HEK293T (cell line): ENCODE data around the gene POLR2E.

Experiments
- CTBP1 ChIP-seq: fragments of 450-650 bp; IDR thresholded peaks from 2 replicates; pipeline ENCODE4 v1.6.1; 2016; ENCODE audit warnings: borderline replicate concordance
- FOXA1 ChIP-seq: fragments of 450-650 bp; IDR thresholded peaks from 2 replicates; pipeline ENCODE4 v1.6.1; 2016; ENCODE audit warnings: mild to moderate bottlenecking
- FOXM1 ChIP-seq: fragments of 450-650 bp; IDR thresholded peaks from 2 replicates; pipeline ENCODE4 v1.6.1; 2017; ENCODE audit warnings: mild to moderate bottlenecking, borderline replicate concordance
- HDGF ChIP-seq: fragments of 450-650 bp; IDR thresholded peaks from 2 replicates; pipeline ENCODE4 v1.6.1; 2017; ENCODE audit warnings: antibody characterized with exemption, borderline replicate concordance
- SP1 ChIP-seq: fragments of 450-650 bp; IDR thresholded peaks from 2 replicates; pipeline ENCODE4 v1.6.1; 2017
- SUZ12 ChIP-seq: fragments of 450-650 bp; IDR thresholded peaks from 2 replicates; pipeline ENCODE4 v1.6.1; 2016; ENCODE audit warnings: mild to moderate bottlenecking
- ZNF384 ChIP-seq: fragments of 450-650 bp; IDR thresholded peaks from 2 replicates; pipeline ENCODE4 v1.6.1; 2016
- TF ChIP-seq, protein P1 (sequence below): fragments of 450-650 bp; IDR thresholded peaks from 2 replicates; pipeline ENCODE4 v1.6.1; 2016

DNA sequence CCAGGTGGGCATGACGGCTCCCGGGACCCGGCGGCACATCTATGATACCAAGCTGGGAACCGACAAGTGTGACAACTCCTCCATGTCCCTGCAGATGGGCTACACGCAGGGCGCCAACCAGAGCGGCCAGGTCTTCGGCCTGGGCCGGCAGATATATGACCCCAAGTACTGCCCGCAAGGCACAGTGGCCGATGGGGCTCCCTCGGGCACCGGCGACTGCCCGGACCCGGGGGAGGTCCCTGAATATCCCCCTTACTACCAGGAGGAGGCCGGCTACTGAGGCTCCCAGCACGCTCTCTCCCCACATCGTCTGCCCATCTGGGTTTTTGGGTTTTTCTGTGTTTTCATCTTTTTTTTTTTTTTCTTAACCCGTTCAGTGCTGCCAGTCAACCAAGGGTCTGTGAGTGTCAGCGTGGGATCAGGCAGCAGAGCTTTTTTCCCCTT lies 57.5 kb downstream of the POLR2E start:
- TF ChIP-seq FOXM1 (no peak), SP1 (no peak), FOXA1 (no peak), CTBP1 (no peak), HDGF (no peak), ZNF384 (no peak), SUZ12 (no peak)
- TF ChIP-seq, protein P1, sequence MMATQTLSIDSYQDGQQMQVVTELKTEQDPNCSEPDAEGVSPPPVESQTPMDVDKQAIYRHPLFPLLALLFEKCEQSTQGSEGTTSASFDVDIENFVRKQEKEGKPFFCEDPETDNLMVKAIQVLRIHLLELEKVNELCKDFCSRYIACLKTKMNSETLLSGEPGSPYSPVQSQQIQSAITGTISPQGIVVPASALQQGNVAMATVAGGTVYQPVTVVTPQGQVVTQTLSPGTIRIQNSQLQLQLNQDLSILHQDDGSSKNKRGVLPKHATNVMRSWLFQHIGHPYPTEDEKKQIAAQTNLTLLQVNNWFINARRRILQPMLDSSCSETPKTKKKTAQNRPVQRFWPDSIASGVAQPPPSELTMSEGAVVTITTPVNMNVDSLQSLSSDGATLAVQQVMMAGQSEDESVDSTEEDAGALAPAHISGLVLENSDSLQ: no peak
